GM06990 (cell line): ENCODE data around the gene PON1.

Experiments
- DNase-seq: peaks from one replicate; pipeline ENCODE4 v3.0.0-alpha.2; 2011; ENCODE audit not compliant: insufficient read length; ENCODE audit errors: extremely low read depth
- H3K27me3 ChIP-seq: replicated peaks from 2 replicates; pipeline ENCODE4 v1.6.0; 2011; ENCODE audit warnings: low read length; ENCODE audit not compliant: control insufficient read depth, insufficient read depth
- H3K36me3 ChIP-seq: 2 replicates; pipeline ENCODE4 v1.5.1; 2011; ENCODE audit warnings: low read length; ENCODE audit not compliant: control insufficient read depth, insufficient read depth
- H3K4me3 ChIP-seq: replicated peaks from 2 replicates; pipeline ENCODE4 v1.5.1; 2011; ENCODE audit warnings: low read depth, mild to moderate bottlenecking, control low read depth, low read length
- TF ChIP-seq, protein P1 (sequence below): IDR thresholded peaks from 2 replicates; pipeline ENCODE4 v1.5.1; 2011; ENCODE audit warnings: low read length, control low read depth, mild to moderate bottlenecking, inconsistent platforms; ENCODE audit not compliant: insufficient read depth, poor library complexity, severe bottlenecking

The PON1 gene

GRCh38 chr7:95330961-95331337 is 6.6 kb upstream of the PON1 start:
- H3K27me3 ChIP-seq, result no peaks in the 10 kb centered on the region
- H3K36me3 ChIP-seq, result no peaks in the 10 kb centered on the region
- no peak overlapping the region for H3K4me3 ChIP-seq
- no peak for DNase-seq
- TF ChIP-seq, protein P1, sequence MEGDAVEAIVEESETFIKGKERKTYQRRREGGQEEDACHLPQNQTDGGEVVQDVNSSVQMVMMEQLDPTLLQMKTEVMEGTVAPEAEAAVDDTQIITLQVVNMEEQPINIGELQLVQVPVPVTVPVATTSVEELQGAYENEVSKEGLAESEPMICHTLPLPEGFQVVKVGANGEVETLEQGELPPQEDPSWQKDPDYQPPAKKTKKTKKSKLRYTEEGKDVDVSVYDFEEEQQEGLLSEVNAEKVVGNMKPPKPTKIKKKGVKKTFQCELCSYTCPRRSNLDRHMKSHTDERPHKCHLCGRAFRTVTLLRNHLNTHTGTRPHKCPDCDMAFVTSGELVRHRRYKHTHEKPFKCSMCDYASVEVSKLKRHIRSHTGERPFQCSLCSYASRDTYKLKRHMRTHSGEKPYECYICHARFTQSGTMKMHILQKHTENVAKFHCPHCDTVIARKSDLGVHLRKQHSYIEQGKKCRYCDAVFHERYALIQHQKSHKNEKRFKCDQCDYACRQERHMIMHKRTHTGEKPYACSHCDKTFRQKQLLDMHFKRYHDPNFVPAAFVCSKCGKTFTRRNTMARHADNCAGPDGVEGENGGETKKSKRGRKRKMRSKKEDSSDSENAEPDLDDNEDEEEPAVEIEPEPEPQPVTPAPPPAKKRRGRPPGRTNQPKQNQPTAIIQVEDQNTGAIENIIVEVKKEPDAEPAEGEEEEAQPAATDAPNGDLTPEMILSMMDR, result no peak

DNA sequence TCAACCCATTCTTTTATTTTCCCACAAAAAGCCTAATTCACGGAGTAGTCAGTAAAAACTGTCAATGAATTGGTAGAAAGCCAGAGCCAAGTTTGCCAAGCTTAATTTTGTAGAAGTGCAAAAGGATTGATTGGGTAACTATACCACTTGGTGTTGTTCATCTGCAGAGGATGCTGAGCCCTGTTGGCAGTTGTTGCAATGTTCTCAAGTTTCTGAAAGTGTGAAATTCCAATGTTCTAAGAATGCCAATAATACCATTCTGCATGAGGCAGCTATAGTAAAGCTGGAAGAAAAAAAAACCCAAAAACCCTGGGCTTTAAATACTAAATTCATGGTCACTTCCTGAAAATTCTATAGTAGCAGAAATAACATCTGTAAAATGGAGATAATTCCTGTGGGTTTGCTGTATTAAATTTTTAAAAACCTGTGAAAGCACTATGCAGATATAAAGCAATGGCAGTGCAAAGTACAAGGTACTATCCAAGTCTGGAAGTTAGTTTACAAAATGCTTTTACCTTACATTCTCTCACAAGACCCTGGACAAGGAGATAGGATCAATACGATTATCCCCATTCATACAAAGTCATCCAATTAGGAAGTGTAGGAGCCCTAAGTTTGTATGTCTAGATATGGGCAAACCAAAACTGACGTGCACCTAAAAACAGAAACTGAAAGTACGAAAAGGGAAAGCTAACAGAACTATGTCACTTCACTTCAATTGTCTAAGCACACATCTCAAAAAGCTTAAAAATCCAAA is 6.0 kb upstream of the PON1 start:
- Histone ChIP-seq H3K36me3 (no peaks in the 10 kb centered on the region), H3K4me3 (peak overlapping the region; percentile 41), H3K27me3 (no peaks in the 10 kb centered on the region)
- TF ChIP-seq, protein P1, result no peak
- DNase-seq, result peak; percentile 6

GRCh38 chr7:95327356-95327755 is 3.0 kb upstream of the PON1 start:
- TF ChIP-seq, protein P1, result no peak
- H3K36me3 ChIP-seq, result no peaks in the 10 kb centered on the region
- no peaks in the 10 kb centered on the region for H3K27me3 ChIP-seq
- H3K4me3 ChIP-seq, result no peak overlapping the region
- no peak for DNase-seq

DNA sequence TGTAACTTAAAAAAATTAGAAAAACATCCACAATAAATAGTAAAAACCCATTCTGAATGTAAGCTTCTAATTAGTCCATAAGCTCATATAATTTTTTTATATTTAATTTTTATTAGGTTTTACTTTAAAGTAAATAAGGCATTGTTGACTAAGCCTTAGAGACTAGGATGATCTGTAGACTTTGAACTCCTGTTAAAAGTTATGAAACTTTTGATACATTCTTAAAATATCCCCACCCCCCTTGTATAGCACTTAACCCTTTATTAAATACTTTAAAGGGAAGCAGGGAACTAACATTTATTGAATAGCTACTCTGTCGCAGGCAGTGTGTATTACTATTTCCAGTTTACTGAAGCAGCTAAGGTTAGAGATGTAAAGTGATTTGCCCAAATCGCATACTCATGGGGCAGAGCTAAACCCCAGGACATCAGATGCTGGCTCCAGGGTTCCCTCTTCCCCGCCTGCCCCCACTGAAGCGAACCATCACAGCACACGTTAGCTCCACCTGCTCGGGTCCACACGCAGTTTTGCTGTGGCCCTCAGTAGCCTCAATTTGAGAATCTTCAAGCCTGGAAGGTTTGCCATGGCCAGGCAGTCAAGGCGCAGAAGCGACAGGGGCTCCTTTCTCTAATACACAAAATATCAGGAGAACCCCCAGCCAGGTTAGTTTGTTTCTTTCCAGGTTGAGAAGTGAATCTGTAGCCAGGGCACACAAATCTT is 762 bp downstream of the PON1 start:
- H3K36me3 ChIP-seq, result no peaks in the 10 kb centered on the region
- H3K4me3 ChIP-seq, result no peak overlapping the region
- H3K27me3 ChIP-seq, result no peaks in the 10 kb centered on the region
- DNase-seq, result no peak
- TF ChIP-seq, protein P1, result no peak

DNA sequence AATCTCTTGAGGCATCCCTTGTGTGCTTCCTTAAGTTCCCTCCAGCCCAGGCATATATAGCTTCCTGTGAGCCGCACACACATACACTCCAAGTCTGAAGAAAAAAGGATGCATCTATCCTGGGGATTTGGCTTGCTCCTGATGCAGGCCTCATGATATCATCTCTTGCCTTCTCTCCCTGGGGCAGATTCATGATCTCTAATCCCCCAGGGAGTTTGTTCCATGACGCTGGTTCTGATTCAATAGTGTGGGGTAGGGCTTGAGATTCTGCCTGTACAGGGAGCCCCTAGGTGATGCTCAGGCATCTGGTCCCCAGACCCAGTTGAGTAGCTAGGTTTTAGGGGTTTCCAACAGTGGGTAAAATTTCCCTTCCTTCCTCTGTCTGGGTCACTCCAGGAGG is 1.5 kb downstream of the PON1 start:
- Histone ChIP-seq H3K36me3 (no peaks in the 10 kb centered on the region), H3K4me3 (no peak overlapping the region), H3K27me3 (no peaks in the 10 kb centered on the region)
- TF ChIP-seq, protein P1, result no peak
- no peak for DNase-seq
